Loucy (cell line): ENCODE results near the gene MSL3.
A peak's percentile ranks its signal among the peaks of the same experiment; 100 is the strongest.

Experiments used
- H2AFZ ChIP-seq: fragments of 200-600 bp; sonication (generic); 2 replicates; pipeline ENCODE4 v1.6.0; 2016; ENCODE audit warnings: antibody characterized with exemption, mild to moderate bottlenecking, low read length, moderate library complexity
- H3F3A ChIP-seq: fragments of 200-600 bp; 2 replicates; pipeline ENCODE4 v1.6.0; 2016; ENCODE audit warnings: antibody characterized with exemption, low read depth, mild to moderate bottlenecking
- H3K27me3 ChIP-seq: fragments of 200-600 bp; sonication (generic); 2 replicates; pipeline ENCODE4 v1.6.1; 2014; ENCODE audit warnings: low read length, mild to moderate bottlenecking; ENCODE audit not compliant: insufficient read depth, poor library complexity, severe bottlenecking
- H3K36me3 ChIP-seq: fragments of 200-600 bp; sonication (generic); 2 replicates; pipeline ENCODE4 v1.6.1; 2016; ENCODE audit warnings: low read length; ENCODE audit not compliant: insufficient read depth
- H3K4me1 ChIP-seq: fragments of 200-600 bp; sonication (generic); 2 replicates; pipeline ENCODE4 v1.5.1; 2014; ENCODE audit warnings: low read length, mild to moderate bottlenecking; ENCODE audit not compliant: insufficient read depth, poor library complexity, severe bottlenecking
- H3K4me2 ChIP-seq: fragments of 200-600 bp; sonication (generic); 2 replicates; pipeline ENCODE4 v1.6.0; 2014; ENCODE audit warnings: antibody characterized with exemption, low read length, low read depth, mild to moderate bottlenecking; ENCODE audit not compliant: poor library complexity, severe bottlenecking
- H3K4me3 ChIP-seq: fragments of 200-600 bp; sonication (generic); 2 replicates; pipeline ENCODE4 v1.5.1; 2014; ENCODE audit warnings: low read length, mild to moderate bottlenecking, mixed read lengths; ENCODE audit not compliant: poor library complexity, severe bottlenecking
- H3K79me2 ChIP-seq: fragments of 200-600 bp; sonication (generic); 2 replicates; pipeline ENCODE4 v1.6.1; 2014; ENCODE audit warnings: low read length; ENCODE audit not compliant: insufficient read depth
- H3K9ac ChIP-seq: fragments of 200-600 bp; sonication (generic); 2 replicates; pipeline ENCODE4 v1.6.0; 2014; ENCODE audit warnings: mild to moderate bottlenecking, low read depth, low read length, moderate library complexity; ENCODE audit not compliant: poor library complexity, severe bottlenecking
- H3K9me2 ChIP-seq: fragments of 200-600 bp; sonication (generic); replicated peaks from 2 replicates; pipeline ENCODE4 v1.6.1; 2016; ENCODE audit warnings: low read depth, low read length, mixed read lengths
- H3K9me3 ChIP-seq: fragments of 200-600 bp; sonication (generic); 2 replicates; pipeline ENCODE4 v1.6.1; 2014; ENCODE audit warnings: mild to moderate bottlenecking, antibody characterized with exemption, low read length, low read depth; ENCODE audit not compliant: insufficient read depth
- H4K20me1 ChIP-seq: fragments of 200-600 bp; sonication (generic); 2 replicates; pipeline ENCODE4 v1.6.0; 2014; ENCODE audit warnings: antibody characterized with exemption, low read length, mild to moderate bottlenecking; ENCODE audit not compliant: insufficient read depth, poor library complexity, severe bottlenecking
- CTCF ChIP-seq: fragments of 200-600 bp; sonication (generic); conservative IDR thresholded peaks from 2 replicates; pipeline ENCODE4 v1.5.1; 2014; ENCODE audit warnings: mild to moderate bottlenecking, antibody characterized with exemption, low read length
- EZH2phosphoT487 ChIP-seq: fragments of 200-600 bp; IDR thresholded peaks from 2 replicates; pipeline ENCODE4 v1.6.1; 2018; ENCODE audit warnings: antibody characterized with exemption, mild to moderate bottlenecking, moderate library complexity, borderline replicate concordance

The MSL3 gene

GRCh38 chrX:11793734-11794133 is 35.7 kb downstream of the MSL3 start:
- Histone ChIP-seq H3F3A (0 out of 2 replicates have a peak, but pooled peaks cover 3% of the 10 kb centered on the region), H4K20me1 (no peaks in the 10 kb centered on the region), H3K9me2 (no peaks in the 10 kb centered on the region), H2AFZ (no peak overlapping the region), H3K4me2 (peak overlapping the region; percentile 52), H3K79me2 (no peaks in the 10 kb centered on the region), H3K36me3 (no peaks in the 10 kb centered on the region), H3K9ac (no peak overlapping the region), H3K9me3 (no peaks in the 10 kb centered on the region), H3K4me3 (no peak overlapping the region), H3K4me1 (peaks cover 32% of the 10 kb centered on the region), H3K27me3 (no peaks in the 10 kb centered on the region)
- TF ChIP-seq CTCF (no peak), EZH2phosphoT487 (no peak)

DNA sequence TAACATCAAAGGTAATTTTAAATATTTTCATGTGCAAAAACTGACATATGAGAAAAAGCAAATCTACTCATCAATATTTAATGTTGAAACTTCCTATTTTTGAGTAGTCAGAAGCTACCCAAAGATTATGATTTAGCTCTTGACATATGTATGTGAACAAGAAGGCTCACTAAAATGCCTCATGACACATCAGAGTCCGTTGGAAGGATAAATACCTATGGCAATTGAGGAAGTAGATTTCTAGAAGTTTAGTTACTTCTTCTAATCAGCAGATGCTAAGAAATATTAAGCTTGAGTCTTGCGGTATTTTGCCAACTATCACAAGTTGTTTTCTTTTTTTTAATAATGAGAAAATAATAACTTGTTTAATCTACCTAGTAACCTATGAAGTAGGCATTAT is 55.3 kb downstream of the MSL3 start:
- Histone ChIP-seq H3K79me2 (no peaks in the 10 kb centered on the region), H3K9me3 (no peaks in the 10 kb centered on the region), H2AFZ (no peak overlapping the region), H3K4me3 (no peak overlapping the region), H3K9me2 (no peaks in the 10 kb centered on the region), H3K27me3 (no peaks in the 10 kb centered on the region), H3K36me3 (no peaks in the 10 kb centered on the region), H3K4me2 (no peak overlapping the region), H3F3A (no peaks in the 10 kb centered on the region), H4K20me1 (no peaks in the 10 kb centered on the region), H3K9ac (no peak overlapping the region), H3K4me1 (no peaks in the 10 kb centered on the region)
- TF ChIP-seq EZH2phosphoT487 (no peak), CTCF (no peak)
